GM23338 (cell line): ENCODE data around the gene CELA2B.
A peak's percentile ranks its signal among the peaks of the same experiment; 100 is the strongest.

Experiments used
- CREB1 ChIP-seq: fragments of 250-450 bp; sonication (Bioruptor Pico); IDR thresholded peaks from 2 replicates; pipeline ENCODE4 v1.5.0; 2020; ENCODE audit warnings: low read depth, mild to moderate bottlenecking, moderate library complexity
- EZH2 ChIP-seq: fragments of 200-600 bp; sonication (generic); IDR thresholded peaks from one replicate; pipeline ENCODE4 v1.8.0; 2017; ENCODE audit warnings: antibody characterized with exemption, mild to moderate bottlenecking, low read depth; ENCODE audit not compliant: unreplicated experiment
- EZH2phosphoT487 ChIP-seq: fragments of 200-600 bp; sonication (generic); IDR thresholded peaks from one replicate; pipeline ENCODE4 v1.8.1; 2018; ENCODE audit warnings: antibody characterized with exemption; ENCODE audit not compliant: unreplicated experiment
- JUNB ChIP-seq: IDR thresholded peaks from one replicate; pipeline ENCODE4 v1.6.1; 2016; ENCODE audit warnings: antibody characterized with exemption; ENCODE audit not compliant: unreplicated experiment
- POLR2AphosphoS5 ChIP-seq: IDR thresholded peaks from 2 replicates; pipeline ENCODE4 v1.6.1; 2016; ENCODE audit warnings: antibody characterized with exemption, low read depth
- ZNF331 ChIP-seq: fragments of 250-450 bp; sonication (Bioruptor Pico); IDR thresholded peaks from 2 replicates; pipeline ENCODE4 v1.5.0; 2020; ENCODE audit warnings: low read depth, mild to moderate bottlenecking, moderate library complexity
- TF ChIP-seq, protein P1 (sequence below), 2 experiments: fragments of 200-600 bp in 1 of 2; sonication (generic) in 1 of 2; conservative IDR thresholded peaks; 2 replicates each; pipeline versions ENCODE4 v1.5.1 to v1.6.1; 2016 to 2017; ENCODE audit warnings: antibody characterized with exemption in 2 of 2, low read depth in 2 of 2, mild to moderate bottlenecking in 2 of 2, moderate library complexity in 1 of 2
- TF ChIP-seq, protein P2 (sequence below): IDR thresholded peaks from 2 replicates; pipeline ENCODE4 v1.6.1; 2016; ENCODE audit warnings: antibody characterized with exemption
- TF ChIP-seq, protein P3 (sequence below): fragments of 250-450 bp; sonication (Bioruptor Pico); IDR thresholded peaks from 2 replicates; pipeline ENCODE4 v1.5.0; 2020; ENCODE audit warnings: mild to moderate bottlenecking, moderate library complexity
- TF ChIP-seq, protein P4 (sequence below): IDR thresholded peaks from one replicate; pipeline ENCODE4 v1.6.1; 2018; ENCODE audit warnings: antibody characterized with exemption; ENCODE audit not compliant: unreplicated experiment

DNA sequence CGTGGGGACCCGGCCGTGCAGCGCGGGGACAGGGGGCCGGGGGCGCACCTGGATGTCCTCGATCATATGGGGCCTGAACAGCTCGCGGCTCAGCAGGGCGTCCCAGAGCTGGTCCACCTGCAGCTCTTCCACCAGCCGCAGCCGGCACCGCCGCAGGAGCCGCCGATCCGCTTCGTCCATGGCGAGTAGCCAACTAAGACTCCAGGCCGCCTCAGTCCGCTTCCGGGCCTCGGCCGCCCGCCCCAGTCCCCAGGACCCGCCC, 48.0 kb downstream of the CELA2B start, which contains the start of gene CASP9:
- TF ChIP-seq EZH2, result no peak
- no peak for TF ChIP-seq EZH2phosphoT487
- peak; percentile 87 for TF ChIP-seq POLR2AphosphoS5
- TF ChIP-seq, protein P1, sequence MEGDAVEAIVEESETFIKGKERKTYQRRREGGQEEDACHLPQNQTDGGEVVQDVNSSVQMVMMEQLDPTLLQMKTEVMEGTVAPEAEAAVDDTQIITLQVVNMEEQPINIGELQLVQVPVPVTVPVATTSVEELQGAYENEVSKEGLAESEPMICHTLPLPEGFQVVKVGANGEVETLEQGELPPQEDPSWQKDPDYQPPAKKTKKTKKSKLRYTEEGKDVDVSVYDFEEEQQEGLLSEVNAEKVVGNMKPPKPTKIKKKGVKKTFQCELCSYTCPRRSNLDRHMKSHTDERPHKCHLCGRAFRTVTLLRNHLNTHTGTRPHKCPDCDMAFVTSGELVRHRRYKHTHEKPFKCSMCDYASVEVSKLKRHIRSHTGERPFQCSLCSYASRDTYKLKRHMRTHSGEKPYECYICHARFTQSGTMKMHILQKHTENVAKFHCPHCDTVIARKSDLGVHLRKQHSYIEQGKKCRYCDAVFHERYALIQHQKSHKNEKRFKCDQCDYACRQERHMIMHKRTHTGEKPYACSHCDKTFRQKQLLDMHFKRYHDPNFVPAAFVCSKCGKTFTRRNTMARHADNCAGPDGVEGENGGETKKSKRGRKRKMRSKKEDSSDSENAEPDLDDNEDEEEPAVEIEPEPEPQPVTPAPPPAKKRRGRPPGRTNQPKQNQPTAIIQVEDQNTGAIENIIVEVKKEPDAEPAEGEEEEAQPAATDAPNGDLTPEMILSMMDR (conservative IDR thresholded peaks at IDR 0.05; ENCODE audit: low read depth in 2 of 2), result no peak
- TF ChIP-seq JUNB, result no peak
- TF ChIP-seq, protein P2, sequence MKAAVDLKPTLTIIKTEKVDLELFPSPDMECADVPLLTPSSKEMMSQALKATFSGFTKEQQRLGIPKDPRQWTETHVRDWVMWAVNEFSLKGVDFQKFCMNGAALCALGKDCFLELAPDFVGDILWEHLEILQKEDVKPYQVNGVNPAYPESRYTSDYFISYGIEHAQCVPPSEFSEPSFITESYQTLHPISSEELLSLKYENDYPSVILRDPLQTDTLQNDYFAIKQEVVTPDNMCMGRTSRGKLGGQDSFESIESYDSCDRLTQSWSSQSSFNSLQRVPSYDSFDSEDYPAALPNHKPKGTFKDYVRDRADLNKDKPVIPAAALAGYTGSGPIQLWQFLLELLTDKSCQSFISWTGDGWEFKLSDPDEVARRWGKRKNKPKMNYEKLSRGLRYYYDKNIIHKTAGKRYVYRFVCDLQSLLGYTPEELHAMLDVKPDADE, result no peak
- TF ChIP-seq, protein P3, sequence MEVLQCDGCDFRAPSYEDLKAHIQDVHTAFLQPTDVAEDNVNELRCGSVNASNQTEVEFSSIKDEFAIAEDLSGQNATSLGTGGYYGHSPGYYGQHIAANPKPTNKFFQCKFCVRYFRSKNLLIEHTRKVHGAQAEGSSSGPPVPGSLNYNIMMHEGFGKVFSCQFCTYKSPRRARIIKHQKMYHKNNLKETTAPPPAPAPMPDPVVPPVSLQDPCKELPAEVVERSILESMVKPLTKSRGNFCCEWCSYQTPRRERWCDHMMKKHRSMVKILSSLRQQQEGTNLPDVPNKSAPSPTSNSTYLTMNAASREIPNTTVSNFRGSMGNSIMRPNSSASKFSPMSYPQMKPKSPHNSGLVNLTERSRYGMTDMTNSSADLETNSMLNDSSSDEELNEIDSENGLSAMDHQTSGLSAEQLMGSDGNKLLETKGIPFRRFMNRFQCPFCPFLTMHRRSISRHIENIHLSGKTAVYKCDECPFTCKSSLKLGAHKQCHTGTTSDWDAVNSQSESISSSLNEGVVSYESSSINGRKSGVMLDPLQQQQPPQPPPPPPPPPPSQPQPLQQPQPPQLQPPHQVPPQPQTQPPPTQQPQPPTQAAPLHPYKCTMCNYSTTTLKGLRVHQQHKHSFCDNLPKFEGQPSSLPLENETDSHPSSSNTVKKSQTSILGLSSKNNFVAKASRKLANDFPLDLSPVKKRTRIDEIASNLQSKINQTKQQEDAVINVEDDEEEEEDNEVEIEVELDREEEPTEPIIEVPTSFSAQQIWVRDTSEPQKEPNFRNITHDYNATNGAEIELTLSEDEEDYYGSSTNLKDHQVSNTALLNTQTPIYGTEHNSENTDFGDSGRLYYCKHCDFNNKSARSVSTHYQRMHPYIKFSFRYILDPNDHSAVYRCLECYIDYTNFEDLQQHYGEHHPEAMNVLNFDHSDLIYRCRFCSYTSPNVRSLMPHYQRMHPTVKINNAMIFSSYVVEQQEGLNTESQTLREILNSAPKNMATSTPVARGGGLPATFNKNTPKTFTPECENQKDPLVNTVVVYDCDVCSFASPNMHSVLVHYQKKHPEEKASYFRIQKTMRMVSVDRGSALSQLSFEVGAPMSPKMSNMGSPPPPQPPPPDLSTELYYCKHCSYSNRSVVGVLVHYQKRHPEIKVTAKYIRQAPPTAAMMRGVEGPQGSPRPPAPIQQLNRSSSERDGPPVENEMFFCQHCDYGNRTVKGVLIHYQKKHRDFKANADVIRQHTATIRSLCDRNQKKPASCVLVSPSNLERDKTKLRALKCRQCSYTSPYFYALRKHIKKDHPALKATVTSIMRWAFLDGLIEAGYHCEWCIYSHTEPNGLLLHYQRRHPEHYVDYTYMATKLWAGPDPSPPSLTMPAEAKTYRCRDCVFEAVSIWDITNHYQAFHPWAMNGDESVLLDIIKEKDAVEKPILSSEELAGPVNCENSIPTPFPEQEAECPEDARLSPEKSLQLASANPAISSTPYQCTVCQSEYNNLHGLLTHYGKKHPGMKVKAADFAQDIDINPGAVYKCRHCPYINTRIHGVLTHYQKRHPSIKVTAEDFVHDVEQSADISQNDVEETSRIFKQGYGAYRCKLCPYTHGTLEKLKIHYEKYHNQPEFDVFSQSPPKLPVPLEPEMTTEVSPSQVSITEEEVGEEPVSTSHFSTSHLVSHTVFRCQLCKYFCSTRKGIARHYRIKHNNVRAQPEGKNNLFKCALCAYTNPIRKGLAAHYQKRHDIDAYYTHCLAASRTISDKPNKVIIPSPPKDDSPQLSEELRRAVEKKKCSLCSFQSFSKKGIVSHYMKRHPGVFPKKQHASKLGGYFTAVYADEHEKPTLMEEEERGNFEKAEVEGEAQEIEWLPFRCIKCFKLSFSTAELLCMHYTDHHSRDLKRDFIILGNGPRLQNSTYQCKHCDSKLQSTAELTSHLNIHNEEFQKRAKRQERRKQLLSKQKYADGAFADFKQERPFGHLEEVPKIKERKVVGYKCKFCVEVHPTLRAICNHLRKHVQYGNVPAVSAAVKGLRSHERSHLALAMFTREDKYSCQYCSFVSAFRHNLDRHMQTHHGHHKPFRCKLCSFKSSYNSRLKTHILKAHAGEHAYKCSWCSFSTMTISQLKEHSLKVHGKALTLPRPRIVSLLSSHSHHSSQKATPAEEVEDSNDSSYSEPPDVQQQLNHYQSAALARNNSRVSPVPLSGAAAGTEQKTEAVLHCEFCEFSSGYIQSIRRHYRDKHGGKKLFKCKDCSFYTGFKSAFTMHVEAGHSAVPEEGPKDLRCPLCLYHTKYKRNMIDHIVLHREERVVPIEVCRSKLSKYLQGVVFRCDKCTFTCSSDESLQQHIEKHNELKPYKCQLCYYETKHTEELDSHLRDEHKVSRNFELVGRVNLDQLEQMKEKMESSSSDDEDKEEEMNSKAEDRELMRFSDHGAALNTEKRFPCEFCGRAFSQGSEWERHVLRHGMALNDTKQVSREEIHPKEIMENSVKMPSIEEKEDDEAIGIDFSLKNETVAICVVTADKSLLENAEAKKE, result no peak
- TF ChIP-seq, protein P4, sequence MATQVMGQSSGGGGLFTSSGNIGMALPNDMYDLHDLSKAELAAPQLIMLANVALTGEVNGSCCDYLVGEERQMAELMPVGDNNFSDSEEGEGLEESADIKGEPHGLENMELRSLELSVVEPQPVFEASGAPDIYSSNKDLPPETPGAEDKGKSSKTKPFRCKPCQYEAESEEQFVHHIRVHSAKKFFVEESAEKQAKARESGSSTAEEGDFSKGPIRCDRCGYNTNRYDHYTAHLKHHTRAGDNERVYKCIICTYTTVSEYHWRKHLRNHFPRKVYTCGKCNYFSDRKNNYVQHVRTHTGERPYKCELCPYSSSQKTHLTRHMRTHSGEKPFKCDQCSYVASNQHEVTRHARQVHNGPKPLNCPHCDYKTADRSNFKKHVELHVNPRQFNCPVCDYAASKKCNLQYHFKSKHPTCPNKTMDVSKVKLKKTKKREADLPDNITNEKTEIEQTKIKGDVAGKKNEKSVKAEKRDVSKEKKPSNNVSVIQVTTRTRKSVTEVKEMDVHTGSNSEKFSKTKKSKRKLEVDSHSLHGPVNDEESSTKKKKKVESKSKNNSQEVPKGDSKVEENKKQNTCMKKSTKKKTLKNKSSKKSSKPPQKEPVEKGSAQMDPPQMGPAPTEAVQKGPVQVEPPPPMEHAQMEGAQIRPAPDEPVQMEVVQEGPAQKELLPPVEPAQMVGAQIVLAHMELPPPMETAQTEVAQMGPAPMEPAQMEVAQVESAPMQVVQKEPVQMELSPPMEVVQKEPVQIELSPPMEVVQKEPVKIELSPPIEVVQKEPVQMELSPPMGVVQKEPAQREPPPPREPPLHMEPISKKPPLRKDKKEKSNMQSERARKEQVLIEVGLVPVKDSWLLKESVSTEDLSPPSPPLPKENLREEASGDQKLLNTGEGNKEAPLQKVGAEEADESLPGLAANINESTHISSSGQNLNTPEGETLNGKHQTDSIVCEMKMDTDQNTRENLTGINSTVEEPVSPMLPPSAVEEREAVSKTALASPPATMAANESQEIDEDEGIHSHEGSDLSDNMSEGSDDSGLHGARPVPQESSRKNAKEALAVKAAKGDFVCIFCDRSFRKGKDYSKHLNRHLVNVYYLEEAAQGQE, result no peak
- TF ChIP-seq CREB1 (CRISPR knock-in tag), result no peak
- TF ChIP-seq ZNF331, result no peak
